ENCODE measurements around the gene TMOD4.
A peak's percentile ranks its signal among the peaks of the same experiment; 100 is the strongest.

The TMOD4 gene

DNA sequence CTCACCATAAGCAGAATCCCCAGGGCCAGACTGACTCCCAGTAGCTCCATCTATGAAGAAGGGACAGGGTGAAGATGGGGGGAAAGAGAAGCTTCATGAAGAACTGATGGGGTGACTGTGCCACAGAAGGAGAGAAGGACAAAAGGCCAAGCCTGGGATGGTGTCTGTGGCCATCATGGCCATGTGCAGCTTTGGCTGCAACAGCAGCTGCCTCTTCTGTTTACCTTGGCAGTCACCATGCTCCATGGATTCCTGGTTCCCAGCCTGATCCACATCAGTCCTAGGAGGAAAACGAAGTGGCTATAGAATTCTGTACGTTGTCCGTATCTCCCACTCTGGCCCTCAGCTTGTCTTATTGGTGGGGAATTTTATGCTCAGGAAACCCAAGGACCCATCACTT, 41.4 kb downstream of the TMOD4 start:
- no peak for DNase-seq
- Histone ChIP-seq H3K18ac (ENCODE audit: low read length) (no peak overlapping the region), H3K4ac (ENCODE audit: low read depth, low read length) (no peak overlapping the region), H3K4me1 (ENCODE audit: control insufficient read depth in 1 of 2, insufficient read depth in 2 of 2, low read length in 2 of 2) (peaks cover 10 to 15% of the 10 kb centered on the region in 2 experiments), H2BK5ac (ENCODE audit: low read depth, low read length, poor library complexity) (no peak overlapping the region), H3K36me3 (ENCODE audit: control insufficient read depth in 1 of 2, insufficient read depth in 2 of 2, low read length in 2 of 2) (peaks cover 0 to 3% of the 10 kb centered on the region in 2 experiments), H3K14ac (ENCODE audit: low read length) (no peak overlapping the region), H3K4me2 (ENCODE audit: low read length) (no peak overlapping the region), H2AK5ac (ENCODE audit: low read length) (no peak overlapping the region), H4K8ac (ENCODE audit: low read depth, low read length) (no peak overlapping the region), H3K79me1 (ENCODE audit: low read length) (peaks cover 2% of the 10 kb centered on the region), H3K4me3 (ENCODE audit: low read depth, low read length) (no peak overlapping the region), H3K79me2 (ENCODE audit: control insufficient read depth, insufficient read depth, low read length, poor library complexity) (no peaks in the 10 kb centered on the region), H2BK12ac (ENCODE audit: low read length) (no peak overlapping the region), H4K12ac (ENCODE audit: low read depth, low read length) (no peak overlapping the region), H3K27me3 (ENCODE audit: insufficient read depth, low read length) (peaks cover 22% of the 10 kb centered on the region), H4K91ac (ENCODE audit: low read depth, low read length) (no peak overlapping the region), H3K9me3 (ENCODE audit: insufficient read depth, low read depth, low read length) (peaks cover 7% of the 10 kb centered on the region), H2BK120ac (ENCODE audit: insufficient read depth, low read length, poor library complexity) (no peak overlapping the region), H3K23ac (ENCODE audit: low read length) (no peak overlapping the region), H3K27ac (ENCODE audit: low read depth, low read length) (no peak overlapping the region), H2AFZ (ENCODE audit: insufficient read depth, low read length, poor library complexity) (no peak overlapping the region), H3K9ac (ENCODE audit: low read length) (no peak overlapping the region)
- WGBS (ENCODE audit: extremely low coverage, insufficient coverage, insufficient read length): no CpG with 5 or more reads among the region's 3 CpGs

DNA sequence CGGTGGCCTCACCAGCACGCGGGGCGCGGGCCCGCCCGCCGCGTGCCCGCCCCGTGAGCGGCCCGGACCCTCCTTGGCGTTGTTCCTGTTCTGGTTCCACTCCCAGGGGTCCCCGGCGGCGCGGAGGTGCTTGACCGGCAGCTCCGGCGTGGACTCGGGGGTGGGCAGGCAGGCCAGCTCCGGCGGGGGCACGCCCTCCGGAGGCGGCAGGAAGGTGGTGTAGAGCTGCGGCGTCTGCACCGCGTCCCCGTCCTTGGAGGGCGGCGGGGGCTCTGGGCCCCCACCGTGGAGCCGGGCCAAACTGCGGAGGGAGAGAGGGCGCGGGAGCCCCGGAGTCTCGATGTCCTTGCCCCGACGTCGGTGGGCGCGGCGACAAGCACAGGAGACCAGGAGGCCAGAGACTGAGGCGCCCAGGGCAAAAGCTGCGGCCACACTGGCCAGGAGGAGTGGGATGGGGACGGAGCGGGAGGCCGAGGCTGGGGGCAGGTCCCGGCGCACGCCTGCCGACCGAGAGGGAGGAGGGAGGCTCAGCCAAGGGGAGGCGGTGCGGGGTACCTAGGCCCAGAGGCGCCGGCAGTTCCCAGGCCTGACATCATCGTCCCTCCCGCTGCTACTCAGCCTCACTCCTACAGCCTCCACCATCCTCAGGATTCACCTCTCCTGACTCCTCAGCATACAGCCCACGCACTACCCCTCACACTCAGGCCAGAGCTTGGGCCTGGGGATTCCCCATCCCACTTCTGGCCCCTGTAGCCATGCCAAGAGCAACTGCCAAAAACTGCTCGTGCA, 42.6 kb downstream of the TMOD4 start:
- H2BK120ac ChIP-seq (ENCODE audit: insufficient read depth, low read length, poor library complexity): no peak overlapping the region
- no peak overlapping the region for H3K4ac ChIP-seq (ENCODE audit: low read depth, low read length)
- H3K27ac ChIP-seq (ENCODE audit: low read depth, low read length): no peak overlapping the region
- peaks cover 7% of the 10 kb centered on the region for H3K9me3 ChIP-seq (ENCODE audit: insufficient read depth, low read depth, low read length)
- H4K12ac ChIP-seq (ENCODE audit: low read depth, low read length): no peak overlapping the region
- H3K79me1 ChIP-seq (ENCODE audit: low read length): peaks cover 2% of the 10 kb centered on the region
- no peak for DNase-seq
- H3K23ac ChIP-seq (ENCODE audit: low read length): no peak overlapping the region
- no peak overlapping the region for H2BK5ac ChIP-seq (ENCODE audit: low read depth, low read length, poor library complexity)
- H3K79me2 ChIP-seq (ENCODE audit: control insufficient read depth, insufficient read depth, low read length, poor library complexity): no peaks in the 10 kb centered on the region
- H3K27me3 ChIP-seq (ENCODE audit: insufficient read depth, low read length): peaks cover 22% of the 10 kb centered on the region
- no peak overlapping the region for H4K91ac ChIP-seq (ENCODE audit: low read depth, low read length)
- peaks cover 0 to 3% of the 10 kb centered on the region in 2 experiments for H3K36me3 ChIP-seq (ENCODE audit: control insufficient read depth in 1 of 2, insufficient read depth in 2 of 2, low read length in 2 of 2)
- H2BK12ac ChIP-seq (ENCODE audit: low read length): no peak overlapping the region
- H2AFZ ChIP-seq (ENCODE audit: insufficient read depth, low read length, poor library complexity): no peak overlapping the region
- no peak overlapping the region for H3K14ac ChIP-seq (ENCODE audit: low read length)
- H3K4me1 ChIP-seq (ENCODE audit: control insufficient read depth in 1 of 2, insufficient read depth in 2 of 2, low read length in 2 of 2): peaks cover 10 to 17% of the 10 kb centered on the region in 2 experiments
- H3K4me3 ChIP-seq (ENCODE audit: low read depth, low read length): no peak overlapping the region
- no peak overlapping the region for H2AK5ac ChIP-seq (ENCODE audit: low read length)
- peak overlapping the region; percentile 81 for H3K4me2 ChIP-seq (ENCODE audit: low read length)
- no CpG with 5 or more reads among the region's 65 CpGs for WGBS (ENCODE audit: extremely low coverage, insufficient coverage, insufficient read length)
- no peak overlapping the region for H3K9ac ChIP-seq (ENCODE audit: low read length)
- H3K18ac ChIP-seq (ENCODE audit: low read length): no peak overlapping the region
- no peak overlapping the region for H4K8ac ChIP-seq (ENCODE audit: low read depth, low read length)

DNA sequence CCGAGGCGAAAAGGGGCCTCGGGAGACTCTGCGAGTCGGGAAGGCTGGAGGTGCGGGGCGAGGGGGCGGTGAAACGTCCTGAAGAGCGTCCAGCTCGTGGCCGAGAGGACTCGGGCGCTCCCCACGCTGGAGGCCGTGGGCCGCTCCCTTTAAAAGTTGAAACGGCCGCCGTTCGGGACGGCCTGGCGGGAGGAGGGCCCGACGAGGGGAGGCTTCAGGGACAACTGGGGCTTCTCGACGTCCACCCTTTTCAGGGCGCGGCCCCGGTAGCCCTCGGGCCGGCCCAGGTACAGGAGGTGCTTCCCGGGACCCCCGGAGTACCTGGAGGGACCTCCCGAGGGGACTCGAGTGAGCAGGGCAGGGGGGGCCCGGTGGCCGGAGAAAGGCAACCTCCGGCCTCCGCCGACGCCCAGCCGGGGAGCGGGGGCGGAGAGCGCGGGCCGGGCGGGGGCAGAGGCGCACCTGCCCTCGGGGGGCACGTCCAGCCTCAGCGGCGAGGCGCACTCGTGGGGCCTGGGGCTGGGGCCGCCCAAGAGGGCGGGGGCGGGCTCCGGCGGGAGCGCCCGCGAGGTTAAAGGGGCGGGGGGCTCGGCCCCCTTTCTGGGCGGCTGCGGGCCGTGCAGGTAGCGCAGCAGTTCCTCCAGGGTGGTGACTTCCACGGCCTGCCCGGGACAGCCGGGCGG, 43.3 kb downstream of the TMOD4 start:
- H2AK5ac ChIP-seq (ENCODE audit: low read length): no peak overlapping the region
- H3K79me1 ChIP-seq (ENCODE audit: low read length): peaks cover 2% of the 10 kb centered on the region
- no peak overlapping the region for H3K18ac ChIP-seq (ENCODE audit: low read length)
- H3K23ac ChIP-seq (ENCODE audit: low read length): no peak overlapping the region
- no peak overlapping the region for H3K9ac ChIP-seq (ENCODE audit: low read length)
- no peak overlapping the region for H3K4ac ChIP-seq (ENCODE audit: low read depth, low read length)
- H3K4me2 ChIP-seq (ENCODE audit: low read length): peak overlapping the region; percentile 81
- H2BK12ac ChIP-seq (ENCODE audit: low read length): no peak overlapping the region
- H3K27ac ChIP-seq (ENCODE audit: low read depth, low read length): no peak overlapping the region
- H2AFZ ChIP-seq (ENCODE audit: insufficient read depth, low read length, poor library complexity): peak overlapping the region; percentile 76
- H3K4me1 ChIP-seq (ENCODE audit: control insufficient read depth in 1 of 2, insufficient read depth in 2 of 2, low read length in 2 of 2): peaks cover 10 to 17% of the 10 kb centered on the region in 2 experiments
- no peak overlapping the region for H3K14ac ChIP-seq (ENCODE audit: low read length)
- peak overlapping the region; percentile 77 for H4K8ac ChIP-seq (ENCODE audit: low read depth, low read length)
- H4K91ac ChIP-seq (ENCODE audit: low read depth, low read length): no peak overlapping the region
- H3K36me3 ChIP-seq (ENCODE audit: control insufficient read depth in 1 of 2, insufficient read depth in 2 of 2, low read length in 2 of 2): peaks cover 0 to 3% of the 10 kb centered on the region in 2 experiments
- WGBS (ENCODE audit: extremely low coverage, insufficient coverage, insufficient read length): no CpG with 5 or more reads among the region's 74 CpGs
- H3K4me3 ChIP-seq (ENCODE audit: low read depth, low read length): peak overlapping the region; percentile 12
- no peaks in the 10 kb centered on the region for H3K79me2 ChIP-seq (ENCODE audit: control insufficient read depth, insufficient read depth, low read length, poor library complexity)
- no peak overlapping the region for H4K12ac ChIP-seq (ENCODE audit: low read depth, low read length)
- peaks cover 7% of the 10 kb centered on the region for H3K9me3 ChIP-seq (ENCODE audit: insufficient read depth, low read depth, low read length)
- no peak overlapping the region for H2BK120ac ChIP-seq (ENCODE audit: insufficient read depth, low read length, poor library complexity)
- no peak for DNase-seq
- no peak overlapping the region for H2BK5ac ChIP-seq (ENCODE audit: low read depth, low read length, poor library complexity)
- H3K27me3 ChIP-seq (ENCODE audit: insufficient read depth, low read length): peaks cover 22% of the 10 kb centered on the region

DNA sequence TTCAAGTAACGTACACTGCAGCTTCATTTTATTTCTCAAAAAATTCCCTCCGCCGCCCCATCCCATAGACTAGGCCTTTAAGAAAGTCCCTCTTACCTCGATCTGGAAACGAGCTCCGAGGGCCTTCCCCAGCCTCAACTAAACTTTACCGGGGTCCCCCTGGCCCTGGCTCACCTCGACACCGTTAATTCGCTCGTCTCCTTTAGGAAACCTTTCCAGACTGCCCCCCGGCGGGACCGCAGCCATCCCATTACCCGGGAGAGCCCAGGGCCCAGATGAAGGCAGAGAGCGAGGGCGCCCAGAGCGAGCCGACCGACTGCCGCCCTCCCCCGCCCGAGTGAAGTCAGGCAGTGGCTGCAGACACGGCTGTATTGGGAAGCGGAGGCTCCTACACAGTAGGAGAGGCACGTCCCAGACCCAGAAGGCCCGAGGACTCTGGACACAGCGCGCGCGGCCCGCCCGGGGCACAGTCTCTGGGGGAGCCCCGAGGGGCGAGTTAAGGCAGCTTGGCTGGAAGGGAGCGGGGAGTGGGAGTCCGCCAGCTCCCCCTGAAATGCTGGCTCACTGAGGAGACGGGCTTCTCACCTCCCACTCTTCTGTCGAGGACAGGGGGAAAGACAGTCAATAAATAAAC, 44.0 kb downstream of the TMOD4 start:
- Histone ChIP-seq H3K36me3 (ENCODE audit: control insufficient read depth in 1 of 2, insufficient read depth in 2 of 2, low read length in 2 of 2) (peaks cover 0 to 3% of the 10 kb centered on the region in 2 experiments), H2BK12ac (ENCODE audit: low read length) (no peak overlapping the region), H2BK5ac (ENCODE audit: low read depth, low read length, poor library complexity) (no peak overlapping the region), H4K8ac (ENCODE audit: low read depth, low read length) (peak overlapping the region; percentile 77), H4K91ac (ENCODE audit: low read depth, low read length) (peak overlapping the region; percentile 48), H3K4me3 (ENCODE audit: low read depth, low read length) (peak overlapping the region; percentile 12), H3K23ac (ENCODE audit: low read length) (no peak overlapping the region), H3K14ac (ENCODE audit: low read length) (peak overlapping the region; percentile 58), H3K27me3 (ENCODE audit: insufficient read depth, low read length) (peaks cover 22% of the 10 kb centered on the region), H3K9me3 (ENCODE audit: insufficient read depth, low read depth, low read length) (peaks cover 7% of the 10 kb centered on the region), H3K27ac (ENCODE audit: low read depth, low read length) (no peak overlapping the region), H3K79me1 (ENCODE audit: low read length) (peaks cover 2% of the 10 kb centered on the region), H3K18ac (ENCODE audit: low read length) (no peak overlapping the region), H3K9ac (ENCODE audit: low read length) (no peak overlapping the region), H3K79me2 (ENCODE audit: control insufficient read depth, insufficient read depth, low read length, poor library complexity) (no peaks in the 10 kb centered on the region), H3K4me2 (ENCODE audit: low read length) (peak overlapping the region; percentile 81), H3K4me1 (ENCODE audit: control insufficient read depth in 1 of 2, insufficient read depth in 2 of 2, low read length in 2 of 2) (peaks cover 10 to 17% of the 10 kb centered on the region in 2 experiments), H3K4ac (ENCODE audit: low read depth, low read length) (no peak overlapping the region), H2BK120ac (ENCODE audit: insufficient read depth, low read length, poor library complexity) (no peak overlapping the region), H2AK5ac (ENCODE audit: low read length) (no peak overlapping the region), H4K12ac (ENCODE audit: low read depth, low read length) (peak overlapping the region; percentile 86), H2AFZ (ENCODE audit: insufficient read depth, low read length, poor library complexity) (peak overlapping the region; percentile 76)
- no peak for DNase-seq
- no CpG with 5 or more reads among the region's 39 CpGs for WGBS (ENCODE audit: extremely low coverage, insufficient coverage, insufficient read length)

Data from trophoblast cell (in vitro differentiated cells and primary cell).